ENCODE measurements around the gene DNAJC12. TPM values are rescaled to one million over a fixed set of nuclear protein-coding genes. Genes with fewer than 3 reads are reported as not detected.

DNAJC12 gene
- total and polyA plus RNA-seq, 8 donors = 8.7 to 35.5 (median 20.6) TPM

DNA sequence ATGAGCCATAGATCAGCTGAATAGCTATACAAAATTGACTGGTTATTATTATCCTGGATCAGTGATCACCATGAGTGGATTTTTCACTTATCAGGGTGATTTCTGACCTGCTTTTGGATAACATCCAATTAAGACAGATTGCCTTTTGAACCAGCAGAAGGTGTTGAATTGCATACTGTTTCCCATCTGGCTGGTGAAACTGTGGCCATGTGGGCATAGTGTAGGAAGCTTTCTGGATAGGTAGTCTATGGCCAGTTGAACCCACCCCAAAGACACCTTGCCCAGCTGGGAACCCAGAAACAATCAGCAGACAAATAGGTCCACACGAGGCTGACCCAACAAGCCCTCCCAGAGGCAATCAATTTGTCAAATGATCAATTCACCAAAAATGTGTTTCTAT lies 29.3 kb downstream of the DNAJC12 start:
- FAIRE-seq (no peak), DNase-seq (no peak), ATAC-seq (peak in 2 of 4 donors; percentile 53 to 54)
- intact Hi-C loops (cut with DNase I) = no loop called here
- H3K36me3 ChIP-seq = no peaks in the 10 kb centered on the region
- H3K9me3 ChIP-seq = no peaks in the 10 kb centered on the region
- H3K27ac ChIP-seq = peak overlapping the region in 1 of 4 donors; percentile 2
- H3K27me3 ChIP-seq = no peaks in the 10 kb centered on the region
- no peak overlapping the region for H3K4me3 ChIP-seq
- peaks cover 6 to 20% (median 11%) of the 10 kb centered on the region in 3 donors for H3K4me1 ChIP-seq
- 49 to 60% methylated on average over 1 of the region's 1 CpG for WGBS, 2 donors
- TF ChIP-seq, protein P1, sequence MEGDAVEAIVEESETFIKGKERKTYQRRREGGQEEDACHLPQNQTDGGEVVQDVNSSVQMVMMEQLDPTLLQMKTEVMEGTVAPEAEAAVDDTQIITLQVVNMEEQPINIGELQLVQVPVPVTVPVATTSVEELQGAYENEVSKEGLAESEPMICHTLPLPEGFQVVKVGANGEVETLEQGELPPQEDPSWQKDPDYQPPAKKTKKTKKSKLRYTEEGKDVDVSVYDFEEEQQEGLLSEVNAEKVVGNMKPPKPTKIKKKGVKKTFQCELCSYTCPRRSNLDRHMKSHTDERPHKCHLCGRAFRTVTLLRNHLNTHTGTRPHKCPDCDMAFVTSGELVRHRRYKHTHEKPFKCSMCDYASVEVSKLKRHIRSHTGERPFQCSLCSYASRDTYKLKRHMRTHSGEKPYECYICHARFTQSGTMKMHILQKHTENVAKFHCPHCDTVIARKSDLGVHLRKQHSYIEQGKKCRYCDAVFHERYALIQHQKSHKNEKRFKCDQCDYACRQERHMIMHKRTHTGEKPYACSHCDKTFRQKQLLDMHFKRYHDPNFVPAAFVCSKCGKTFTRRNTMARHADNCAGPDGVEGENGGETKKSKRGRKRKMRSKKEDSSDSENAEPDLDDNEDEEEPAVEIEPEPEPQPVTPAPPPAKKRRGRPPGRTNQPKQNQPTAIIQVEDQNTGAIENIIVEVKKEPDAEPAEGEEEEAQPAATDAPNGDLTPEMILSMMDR (IDR thresholded peaks at IDR 0.05) = no peak

DNA sequence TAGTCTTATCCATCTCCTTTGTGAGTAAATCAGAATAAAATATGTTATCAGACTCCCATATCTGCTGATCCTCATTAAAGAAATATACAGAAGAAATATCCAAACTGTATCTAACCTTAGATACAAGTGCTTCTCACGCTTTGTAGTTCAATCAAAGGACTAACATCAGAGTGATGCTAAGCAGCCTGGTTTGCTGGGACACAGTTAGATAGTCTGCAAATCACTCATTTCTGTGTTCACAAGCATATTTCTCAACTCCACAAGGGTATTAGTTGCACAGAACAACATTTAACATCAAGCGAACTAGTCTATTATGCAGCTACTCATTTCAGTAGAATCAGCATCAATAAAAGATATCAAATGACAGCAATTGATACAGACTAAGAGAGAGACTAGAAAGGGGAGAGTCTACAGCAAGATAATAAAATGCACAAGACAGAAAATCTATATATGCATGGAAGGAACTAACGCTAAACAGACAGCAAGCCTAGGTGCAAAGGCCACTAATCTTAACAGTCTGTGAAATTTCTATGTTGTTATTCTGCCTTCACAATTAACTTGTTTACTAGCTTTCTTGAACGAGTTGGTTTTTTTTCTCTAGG lies 30.0 kb downstream of the DNAJC12 start:
- H3K27me3 ChIP-seq = no peaks in the 10 kb centered on the region
- H3K27ac ChIP-seq = no peak overlapping the region
- 45 to 48% methylated on average over 4 of the region's 4 CpGs for WGBS, 2 donors
- peaks cover 12 to 25% (median 18%) of the 10 kb centered on the region in 3 donors for H3K4me1 ChIP-seq
- ATAC-seq (no peak), DNase-seq (no peak), FAIRE-seq (no peak)
- no peak overlapping the region for H3K4me3 ChIP-seq
- intact Hi-C loops (cut with DNase I) = no loop called here
- TF ChIP-seq, protein P1 (IDR thresholded peaks at IDR 0.05) = no peak
- no peaks in the 10 kb centered on the region for H3K36me3 ChIP-seq
- H3K9me3 ChIP-seq = no peaks in the 10 kb centered on the region

DNA sequence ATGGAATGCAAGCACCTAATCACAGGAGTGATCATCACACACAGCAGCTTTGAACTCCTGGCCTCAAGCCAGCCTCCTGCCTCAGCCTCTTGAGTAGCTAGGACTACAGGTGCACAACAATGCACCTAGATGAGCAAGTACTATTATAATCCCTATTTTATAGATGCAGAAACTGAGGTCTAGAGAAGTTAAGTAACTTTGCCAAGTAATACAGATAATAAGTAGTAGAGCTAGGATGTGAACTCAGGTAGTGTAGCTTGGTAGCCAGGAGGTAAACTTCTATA lies 33.7 kb downstream of the DNAJC12 start:
- DNase-seq (peak in 3 of 6 donors; percentile 35 to 45 (median 40)), ATAC-seq (peak in 3 of 4 donors; percentile 18 to 33 (median 32)), FAIRE-seq (no peak)
- peaks cover 13 to 31% (median 21%) of the 10 kb centered on the region in 3 donors for H3K4me1 ChIP-seq
- H3K36me3 ChIP-seq = no peaks in the 10 kb centered on the region
- H3K27ac ChIP-seq = peak overlapping the region in 2 of 4 donors; percentile 58 to 66
- TF ChIP-seq, protein P1 (IDR thresholded peaks at IDR 0.05) = no peak
- intact Hi-C loops (cut with DNase I) = no loop called here
- no peaks in the 10 kb centered on the region for H3K9me3 ChIP-seq
- no peaks in the 10 kb centered on the region for H3K27me3 ChIP-seq
- H3K4me3 ChIP-seq = no peak overlapping the region

DNA sequence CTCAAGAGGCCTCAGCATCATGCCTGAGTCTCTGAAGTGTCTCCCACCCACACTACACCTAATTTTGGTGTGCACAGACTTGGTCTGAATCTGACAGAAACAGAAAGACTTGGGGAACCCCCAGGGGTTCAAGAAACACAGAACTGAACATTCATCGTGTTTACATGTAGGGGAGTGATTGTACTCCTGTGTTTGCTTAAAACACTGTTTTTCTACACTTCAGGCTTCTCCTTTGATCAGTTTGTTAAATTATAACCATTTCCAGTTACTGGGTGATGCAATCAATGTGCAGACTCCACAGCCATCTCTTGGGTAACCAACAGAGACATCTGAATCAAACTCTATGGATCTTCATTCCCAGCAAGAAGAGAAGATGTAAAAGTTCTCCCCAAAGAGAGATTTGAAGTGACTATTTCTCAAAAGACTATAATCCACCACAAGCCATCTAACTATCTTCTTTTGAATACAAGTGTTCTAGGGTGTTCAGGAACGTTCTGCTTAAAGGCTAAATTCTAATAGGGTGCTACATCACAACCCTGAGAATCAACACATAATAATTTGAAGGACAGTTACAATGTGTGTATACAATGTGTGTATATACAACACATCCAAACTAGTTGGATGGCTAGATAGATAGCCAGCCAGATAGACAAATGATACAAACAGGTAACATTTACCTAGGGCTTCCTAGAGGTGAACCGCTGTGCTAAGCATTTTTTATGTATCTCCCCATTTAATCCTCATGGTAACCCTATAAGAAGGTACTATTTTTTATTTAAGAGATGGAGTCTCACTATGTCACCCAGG lies 34.2 kb downstream of the DNAJC12 start:
- peak overlapping the region in 2 of 4 donors; percentile 58 to 66 for H3K27ac ChIP-seq
- no peaks in the 10 kb centered on the region for H3K36me3 ChIP-seq
- peaks cover 13 to 28% (median 21%) of the 10 kb centered on the region in 3 donors for H3K4me1 ChIP-seq
- FAIRE-seq (no peak), DNase-seq (no peak), ATAC-seq (peak; percentile 44 to 88 (median 84))
- intact Hi-C loops (cut with DNase I) = no loop called here
- H3K9me3 ChIP-seq = no peaks in the 10 kb centered on the region
- WGBS, 2 donors = 59 to 61% methylated on average over 3 of the region's 3 CpGs
- H3K4me3 ChIP-seq = no peak overlapping the region
- TF ChIP-seq, protein P1 (IDR thresholded peaks at IDR 0.05) = no peak
- no peaks in the 10 kb centered on the region for H3K27me3 ChIP-seq

Data from pancreas (tissue), 10 donors.